Heart left ventricle (tissue), 16 donors: ENCODE results near the gene OR5AU1. TPM values are rescaled to one million over a fixed set of nuclear protein-coding genes. Genes with fewer than 3 reads are reported as not detected.
"Not testable (repeated sequence)": the region's sequence is repeated elsewhere in the genome, so short reads cannot be mapped to it uniquely, and the experiment has no call there.

ENCODE experiments used
- ATAC-seq, 4 donors: fragments of 200-7000 bp; cut with Tn5 transposase; one replicate each; pipeline ENCODE4 v1.9.1; 2020 to 2022; ENCODE audit warnings: moderate library complexity in 4 of 4, mild to moderate bottlenecking in 3 of 4, moderate number of reproducible peaks in 1 of 4
- DNase-seq, 5 donors: peaks; one replicate each; pipeline ENCODE4 v3.0.0-alpha.2; 2020
- H3K27ac ChIP-seq, 12 donors: fragments of 200-600 bp; sonication (generic) in 4 of 12; one replicate each; pipeline versions ENCODE4 v1.5.0 to v1.8.0; 2016 to 2022; ENCODE audit warnings: mild to moderate bottlenecking in 2 of 12
- H3K27me3 ChIP-seq, 9 donors: fragments of 200-600 bp; sonication (generic) in 2 of 9; one replicate each; pipeline versions ENCODE4 v1.5.1 to v1.8.0; 2016 to 2022; ENCODE audit warnings: mild to moderate bottlenecking in 3 of 9
- H3K36me3 ChIP-seq, 9 donors: fragments of 200-600 bp; sonication (generic) in 2 of 9; one replicate each; pipeline versions ENCODE4 v1.5.0 to v1.8.0; 2018 to 2022; ENCODE audit warnings: mild to moderate bottlenecking in 2 of 9
- H3K4me1 ChIP-seq, 12 donors: fragments of 200-600 bp; sonication (generic) in 4 of 12; one replicate each; pipeline versions ENCODE4 v1.5.0 to v1.8.0; 2016 to 2022; ENCODE audit warnings: mild to moderate bottlenecking in 3 of 12
- H3K4me3 ChIP-seq, 12 donors: fragments of 200-600 bp; sonication (generic) in 4 of 12; one replicate each; pipeline versions ENCODE4 v1.5.0 to v1.8.0; 2017 to 2022; ENCODE audit warnings: mild to moderate bottlenecking in 9 of 12, moderate library complexity in 4 of 12
- H3K9me3 ChIP-seq, 12 donors: fragments of 200-600 bp; sonication (generic) in 4 of 12; one replicate each; pipeline versions ENCODE4 v1.5.0 to v1.8.0; 2016 to 2022; ENCODE audit warnings: mild to moderate bottlenecking in 1 of 12
- CTCF ChIP-seq, 12 donors: fragments of 200-600 bp; sonication (generic) in 4 of 12; IDR thresholded peaks; one replicate each; pipeline versions ENCODE4 v1.5.0 to v1.8.0; 2018 to 2022; ENCODE audit warnings: antibody characterized with exemption in 12 of 12, mild to moderate bottlenecking in 5 of 12
- POLR2A ChIP-seq, 2 donors: fragments of 450-650 bp; IDR thresholded peaks; one replicate each; pipeline ENCODE4 v1.6.1; 2017; ENCODE audit warnings: antibody characterized with exemption in 2 of 2, mild to moderate bottlenecking in 2 of 2, moderate library complexity in 2 of 2
- WGBS, 4 donors: extraction: QIAGEN DNeasy Blood & Tissue Kit in 2 of 4; methylation state at CpG; one replicate each; pipeline versions ENCODE4 v1.1.5 to v1.1.7; 2013 to 2018; 5-methylcytosine and 5-hydroxymethylcytosine counted together
- intact Hi-C, 10 donors: fragments of 100-400 bp; cut with DNase I; formaldehyde crosslinking; loops; one replicate each; pipeline versions ENCODE4 v1.11.1 to v1.14.2; 2022
- polyA plus RNA-seq, 2 donors: library from polyadenylated mRNA; stranded (reverse); fragments of 200-250 nt; gene quantifications; one replicate each; pipeline ENCODE4 v1.2.3, GENCODE V29; 2013
- total RNA-seq, 9 donors: library from RNA; depleted of rRNA in 2 of 9; stranded (reverse); fragments of >200 nt in 2 of 9; fragmentation: NEBNext Ultra II Directional in 3 of 9; extraction: Animal tissue kit (Norgen Biotek cat#: 25700) in 3 of 9; gene quantifications; one replicate each; pipeline versions ENCODE4 v1.1.0 to v1.2.4, GENCODE V29; 2016 to 2023
- donor health status: ischemic (EF 13 %, LVEDD 7.1; RV severe dilation, severe dysfunction).
- donor health status: healthy with polysubstance abuse.
- donor health status: DM: no; HTN: yes; CAD: no.
- donor health status: DM: no; HTN: no; CAD: no.
- donor health status: ischemic (EF 25% LVEDD 6.9; RV normal size, moderate dysfunction).
- donor health status: ischemic (EF 25% LVEDD 5.7; RV mildly dilated, moderate dysfunction).
- donor health status: healthy.
- donor health status: DM: yes; HTN: yes; CAD: no.
- donor health status: ischemic (EF 35%, LVEDD 5.7; RV mildly dilated, moderate dysfunction).
- donor health status: nonischemic (EF 11% LVEDD 7.7; RV severe dilation, severe dysfunction).
- donor health status: DM: yes; HTN: yes; CAD: no.
- donor health status: PGD.
- donor health status: ischemic (EF 29% LVEDD 5.4; RV normal size, mild dysfunction).
- donor health status: nonischemic (EF 23%, LVEDD 6.1; RV moderate dilation, normal function).

OR5AU1 gene
- total and polyA plus RNA-seq, 11 donors: not detected

- no peak for ATAC-seq
- Histone ChIP-seq H3K4me1 (no peaks in the 10 kb centered on the region), H3K9me3 (no peaks in the 10 kb centered on the region), H3K27ac (no peak overlapping the region), H3K36me3 (no peaks in the 10 kb centered on the region), H3K27me3 (peaks cover 0 to 4% (median 0%) of the 10 kb centered on the region in 9 donors), H3K4me3 (no peak overlapping the region)
- 39 to 65% (median 45%) methylated on average over 4 of the region's 4 CpGs for WGBS, 4 donors
- no peak for DNase-seq
- intact Hi-C loops: no loop called here
- TF ChIP-seq CTCF (IDR thresholded peaks at IDR 0.05): no peak
- TF ChIP-seq POLR2A (IDR thresholded peaks at IDR 0.05): no peak
These were observed 8.0 kb upstream of the OR5AU1 start for GRCh38 chr14:21163871-21164291.

GRCh38 chr14:21162081-21162480 is 6.2 kb upstream of the OR5AU1 start:
- WGBS, 4 donors: 71 to 80% (median 74%) methylated on average over 5 of the region's 5 CpGs
- H3K27ac ChIP-seq: no peak overlapping the region
- ATAC-seq: no peak
- no peaks in the 10 kb centered on the region for H3K9me3 ChIP-seq
- H3K4me1 ChIP-seq: no peaks in the 10 kb centered on the region
- DNase-seq: no peak
- no peak for TF ChIP-seq CTCF (IDR thresholded peaks at IDR 0.05)
- TF ChIP-seq POLR2A (IDR thresholded peaks at IDR 0.05): no peak
- no peaks in the 10 kb centered on the region for H3K36me3 ChIP-seq
- H3K27me3 ChIP-seq: peaks cover 0 to 4% (median 0%) of the 10 kb centered on the region in 9 donors
- intact Hi-C loops: no loop called here
- no peak overlapping the region for H3K4me3 ChIP-seq

GRCh38 chr14:21160061-21160610 is 4.3 kb upstream of the OR5AU1 start:
- intact Hi-C loops: no loop called here
- TF ChIP-seq POLR2A (IDR thresholded peaks at IDR 0.05): no peak
- no peak for TF ChIP-seq CTCF (IDR thresholded peaks at IDR 0.05)
- H3K27me3 ChIP-seq: peaks cover 0 to 10% (median 0%) of the 10 kb centered on the region in 9 donors
- no peaks in the 10 kb centered on the region for H3K9me3 ChIP-seq
- DNase-seq: no peak
- no peak overlapping the region for H3K27ac ChIP-seq
- H3K4me1 ChIP-seq: no peaks in the 10 kb centered on the region
- H3K36me3 ChIP-seq: no peaks in the 10 kb centered on the region
- H3K4me3 ChIP-seq: no peak overlapping the region
- WGBS, 4 donors: 61 to 75% (median 70%) methylated on average over 4 of the region's 4 CpGs
- ATAC-seq: no peak

GRCh38 chr14:21158175-21158574 is 2.3 kb upstream of the OR5AU1 start:
- H3K4me1 ChIP-seq, H3K9me3 ChIP-seq, intact Hi-C loops, H3K4me3 ChIP-seq, DNase-seq, H3K27ac ChIP-seq, H3K36me3 ChIP-seq: not testable (repeated sequence)
- H3K27me3 ChIP-seq: peaks cover 0 to 15% (median 0%) of the 10 kb centered on the region in 9 donors
- peak; percentile 50 to 77 (median 60) for ATAC-seq
- 6 to 26% (median 14%) methylated on average over 1 of the region's 1 CpG for WGBS, 4 donors
